Fibroblast of skin of left biceps (primary cell): ENCODE measurements around the gene SNRNP48.
A peak's percentile ranks its signal among the peaks of the same experiment; 100 is the strongest.

ENCODE experiments used
- DNase-seq, 2 experiments: peaks; one replicate each; pipeline ENCODE4 v3.0.0-alpha.2; 2013; ENCODE audit warnings: low read depth in 2 of 2

The SNRNP48 gene

GRCh38 chr6:7589949-7590917, at the start of gene SNRNP48:
TSS of gene SNRNP48 (plus strand) at chr6:7590198. CDS start at chr6:7590258, 60 bp downstream.
- peak; percentile 76 to 77 for DNase-seq

- DNase-seq: no peak
Measured at GRCh38 chr6:7540595-7540994, 49.4 kb upstream of the SNRNP48 start.

- no peak for DNase-seq
Measured at GRCh38 chr6:7541175-7542064, 48.6 kb upstream of the SNRNP48 start, which contains the start of gene DSP. TSS of gene DSP (plus strand) at chr6:7541671. CDS start at chr6:7541916, 245 bp downstream.

- no peak for DNase-seq
Measured at GRCh38 chr6:7542065-7542873, 47.7 kb upstream of the SNRNP48 start.

- DNase-seq: no peak
Measured at GRCh38 chr6:7542874-7543624, 46.9 kb upstream of the SNRNP48 start.

GRCh38 chr6:7543789-7544424, 46.1 kb upstream of the SNRNP48 start:
- DNase-seq: no peak

GRCh38 chr6:7544597-7544996, 45.4 kb upstream of the SNRNP48 start:
- DNase-seq: no peak

- no peak for DNase-seq
Measured at GRCh38 chr6:7545316-7546019, 44.5 kb upstream of the SNRNP48 start.

- DNase-seq: no peak
Measured at GRCh38 chr6:7546020-7546369, 44.0 kb upstream of the SNRNP48 start.

GRCh38 chr6:7546383-7546782, 43.6 kb upstream of the SNRNP48 start:
- DNase-seq: no peak

- no peak for DNase-seq
Measured at GRCh38 chr6:7546896-7547295, 43.1 kb upstream of the SNRNP48 start.

- no peak for DNase-seq
Measured at GRCh38 chr6:7547315-7547714, 42.7 kb upstream of the SNRNP48 start.

- no peak for DNase-seq
Measured at GRCh38 chr6:7550433-7550801, 39.6 kb upstream of the SNRNP48 start.

- no peak for DNase-seq
Measured at GRCh38 chr6:7554533-7555275, 35.3 kb upstream of the SNRNP48 start.

GRCh38 chr6:7555671-7556070, 34.3 kb upstream of the SNRNP48 start:
- DNase-seq: no peak

GRCh38 chr6:7556394-7557106, 33.4 kb upstream of the SNRNP48 start:
- no peak for DNase-seq

- no peak for DNase-seq
Measured at GRCh38 chr6:7557652-7558051, 32.3 kb upstream of the SNRNP48 start.

GRCh38 chr6:7558781-7559180, 31.2 kb upstream of the SNRNP48 start:
- DNase-seq: no peak
